ENCODE results near the gene PEDS1.

DNA sequence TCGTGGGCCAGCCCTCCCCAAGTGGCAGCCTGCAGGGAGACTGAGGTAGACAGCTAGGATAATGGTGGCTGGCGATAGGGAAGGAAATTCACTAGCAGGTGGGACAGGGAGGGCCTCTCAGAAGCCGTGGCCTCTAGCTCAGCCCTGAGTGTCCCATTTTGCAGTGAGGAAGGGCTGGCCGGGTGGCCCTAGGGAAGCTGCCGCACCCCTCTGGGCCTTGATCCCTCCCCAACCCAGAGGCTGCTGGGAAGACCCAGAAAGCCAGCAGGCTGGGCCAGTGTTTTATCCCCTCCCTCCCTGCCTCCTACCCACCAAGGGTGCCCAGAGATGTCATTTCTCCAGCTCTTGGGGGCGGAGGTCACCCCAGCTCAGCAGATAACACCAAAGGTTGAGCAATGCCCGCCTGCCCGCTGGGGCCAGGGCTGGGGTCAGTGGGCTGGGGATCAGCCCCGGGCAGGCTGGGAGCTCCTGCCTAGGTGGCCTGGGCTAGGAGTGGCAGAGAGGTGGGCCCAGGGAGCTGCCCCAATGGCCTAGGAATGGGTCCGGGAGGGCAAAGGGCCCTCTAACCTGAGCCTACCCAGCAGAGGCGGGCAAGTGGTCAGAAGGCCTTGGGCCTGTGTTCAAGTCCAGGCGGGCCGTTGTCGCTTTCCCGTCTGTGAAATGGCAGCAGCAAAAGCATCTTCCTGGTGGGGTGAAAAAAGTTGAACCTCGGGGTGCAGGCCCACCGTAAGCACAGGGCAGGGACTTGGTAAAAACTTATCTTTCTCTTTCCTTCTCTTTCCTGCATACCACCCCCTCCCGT lies 35.6 kb upstream of the PEDS1 start:
- TF ChIP-seq ZNF707 (tag by site-specific recombination; IDR thresholded peaks at IDR 0.05), result no peak
- no peak for TF ChIP-seq BCL11B (tag by site-specific recombination; IDR thresholded peaks at IDR 0.05; ENCODE audit: low read depth)
- TF ChIP-seq ZNF24 (tag by site-specific recombination; IDR thresholded peaks at IDR 0.05), result no peak
- TF ChIP-seq ZBTB44 (tag by site-specific recombination; IDR thresholded peaks at IDR 0.05), result no peak
- TF ChIP-seq ZNF292 (tag by site-specific recombination; IDR thresholded peaks at IDR 0.05; ENCODE audit: borderline replicate concordance, low read depth), result no peak
- no peak for TF ChIP-seq KLF10 (tag by site-specific recombination; IDR thresholded peaks at IDR 0.05)
- TF ChIP-seq ZNF121 (tag by site-specific recombination; IDR thresholded peaks at IDR 0.05), result no peak
- TF ChIP-seq ZNF274 (IDR thresholded peaks at IDR 0.05; ENCODE audit: low read length), result no peak
- no peak for TF ChIP-seq ZNF274 (tag by site-specific recombination; IDR thresholded peaks at IDR 0.05; ENCODE audit: borderline replicate concordance)
- TF ChIP-seq, protein P1, sequence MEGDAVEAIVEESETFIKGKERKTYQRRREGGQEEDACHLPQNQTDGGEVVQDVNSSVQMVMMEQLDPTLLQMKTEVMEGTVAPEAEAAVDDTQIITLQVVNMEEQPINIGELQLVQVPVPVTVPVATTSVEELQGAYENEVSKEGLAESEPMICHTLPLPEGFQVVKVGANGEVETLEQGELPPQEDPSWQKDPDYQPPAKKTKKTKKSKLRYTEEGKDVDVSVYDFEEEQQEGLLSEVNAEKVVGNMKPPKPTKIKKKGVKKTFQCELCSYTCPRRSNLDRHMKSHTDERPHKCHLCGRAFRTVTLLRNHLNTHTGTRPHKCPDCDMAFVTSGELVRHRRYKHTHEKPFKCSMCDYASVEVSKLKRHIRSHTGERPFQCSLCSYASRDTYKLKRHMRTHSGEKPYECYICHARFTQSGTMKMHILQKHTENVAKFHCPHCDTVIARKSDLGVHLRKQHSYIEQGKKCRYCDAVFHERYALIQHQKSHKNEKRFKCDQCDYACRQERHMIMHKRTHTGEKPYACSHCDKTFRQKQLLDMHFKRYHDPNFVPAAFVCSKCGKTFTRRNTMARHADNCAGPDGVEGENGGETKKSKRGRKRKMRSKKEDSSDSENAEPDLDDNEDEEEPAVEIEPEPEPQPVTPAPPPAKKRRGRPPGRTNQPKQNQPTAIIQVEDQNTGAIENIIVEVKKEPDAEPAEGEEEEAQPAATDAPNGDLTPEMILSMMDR (tag by site-specific recombination; IDR thresholded peaks at IDR 0.05), result no peak
- TF ChIP-seq ZNF776 (tag by site-specific recombination; IDR thresholded peaks at IDR 0.05; ENCODE audit: borderline replicate concordance), result no peak
- TF ChIP-seq TCF7L2 (IDR thresholded peaks at IDR 0.05; ENCODE audit: borderline replicate concordance, low read depth, low read length), result no peak
